IPS-18a (cell line): ENCODE data around the gene CAMK2A.

ENCODE experiments used
- H3K27ac ChIP-seq: one replicate; pipeline ENCODE4 v1.5.1; 2013; ENCODE audit warnings: low read length
- H3K27me3 ChIP-seq: one replicate; pipeline ENCODE4 v1.6.1; 2013; ENCODE audit warnings: mild to moderate bottlenecking, low read length; ENCODE audit not compliant: control insufficient read depth, insufficient read depth
- H3K36me3 ChIP-seq: one replicate; pipeline ENCODE4 v1.6.1; 2013; ENCODE audit warnings: low read depth, low read length; ENCODE audit not compliant: control insufficient read depth
- H3K4me1 ChIP-seq: one replicate; pipeline ENCODE4 v1.6.1; 2013; ENCODE audit warnings: low read depth, low read length; ENCODE audit not compliant: control insufficient read depth
- H3K4me3 ChIP-seq: one replicate; pipeline ENCODE4 v1.5.1; 2013; ENCODE audit warnings: low read length
- H3K9ac ChIP-seq: one replicate; pipeline ENCODE4 v1.6.1; 2013; ENCODE audit warnings: mild to moderate bottlenecking, low read length, moderate library complexity
- H3K9me3 ChIP-seq: one replicate; pipeline ENCODE4 v1.6.1; 2013; ENCODE audit warnings: low read depth, low read length; ENCODE audit not compliant: control insufficient read depth

The CAMK2A gene

GRCh38 chr5:150210644-150211043, 78.9 kb downstream of the CAMK2A start:
- Histone ChIP-seq H3K9ac (no peak overlapping the region), H3K27ac (no peak overlapping the region), H3K36me3 (no peaks in the 10 kb centered on the region), H3K27me3 (peaks cover 3% of the 10 kb centered on the region), H3K4me1 (peaks cover 25% of the 10 kb centered on the region), H3K4me3 (no peak overlapping the region), H3K9me3 (no peaks in the 10 kb centered on the region)

- Histone ChIP-seq H3K4me1 (peaks cover 25% of the 10 kb centered on the region), H3K9me3 (no peaks in the 10 kb centered on the region), H3K36me3 (no peaks in the 10 kb centered on the region), H3K27me3 (peaks cover 3% of the 10 kb centered on the region), H3K9ac (no peak overlapping the region), H3K27ac (no peak overlapping the region), H3K4me3 (no peak overlapping the region)
Observed at GRCh38 chr5:150209099-150209635, 80.4 kb downstream of the CAMK2A start.

- H3K27me3 ChIP-seq = peaks cover 3% of the 10 kb centered on the region
- peaks cover 25% of the 10 kb centered on the region for H3K4me1 ChIP-seq
- H3K36me3 ChIP-seq = no peaks in the 10 kb centered on the region
- no peaks in the 10 kb centered on the region for H3K9me3 ChIP-seq
- H3K27ac ChIP-seq = no peak overlapping the region
- no peak overlapping the region for H3K9ac ChIP-seq
- H3K4me3 ChIP-seq = no peak overlapping the region
Observed at GRCh38 chr5:150208187-150209098, 81.1 kb downstream of the CAMK2A start.

GRCh38 chr5:150206779-150207115, 82.8 kb downstream of the CAMK2A start:
- Histone ChIP-seq H3K4me3 (no peak overlapping the region), H3K27me3 (no peaks in the 10 kb centered on the region), H3K9ac (no peak overlapping the region), H3K4me1 (peaks cover 19% of the 10 kb centered on the region), H3K36me3 (no peaks in the 10 kb centered on the region), H3K9me3 (no peaks in the 10 kb centered on the region), H3K27ac (no peak overlapping the region)

GRCh38 chr5:150206098-150206778, 83.3 kb downstream of the CAMK2A start:
- H3K4me1 ChIP-seq = peaks cover 16% of the 10 kb centered on the region
- no peaks in the 10 kb centered on the region for H3K27me3 ChIP-seq
- no peaks in the 10 kb centered on the region for H3K36me3 ChIP-seq
- no peaks in the 10 kb centered on the region for H3K9me3 ChIP-seq
- H3K9ac ChIP-seq = no peak overlapping the region
- H3K27ac ChIP-seq = no peak overlapping the region
- H3K4me3 ChIP-seq = no peak overlapping the region

GRCh38 chr5:150204590-150204960, 85.0 kb downstream of the CAMK2A start:
- Histone ChIP-seq H3K27ac (no peak overlapping the region), H3K4me3 (no peak overlapping the region), H3K4me1 (peaks cover 7% of the 10 kb centered on the region), H3K36me3 (no peaks in the 10 kb centered on the region), H3K9ac (no peak overlapping the region), H3K27me3 (no peaks in the 10 kb centered on the region), H3K9me3 (no peaks in the 10 kb centered on the region)

GRCh38 chr5:150203832-150204589, 85.6 kb downstream of the CAMK2A start:
- H3K9ac ChIP-seq = no peak overlapping the region
- H3K27me3 ChIP-seq = no peaks in the 10 kb centered on the region
- H3K9me3 ChIP-seq = no peaks in the 10 kb centered on the region
- no peaks in the 10 kb centered on the region for H3K36me3 ChIP-seq
- peaks cover 5% of the 10 kb centered on the region for H3K4me1 ChIP-seq
- no peak overlapping the region for H3K27ac ChIP-seq
- no peak overlapping the region for H3K4me3 ChIP-seq

GRCh38 chr5:150202501-150202900, 87.1 kb downstream of the CAMK2A start:
- Histone ChIP-seq H3K27ac (no peak overlapping the region), H3K36me3 (no peaks in the 10 kb centered on the region), H3K4me1 (no peaks in the 10 kb centered on the region), H3K9me3 (no peaks in the 10 kb centered on the region), H3K4me3 (no peak overlapping the region), H3K27me3 (no peaks in the 10 kb centered on the region), H3K9ac (no peak overlapping the region)

- no peaks in the 10 kb centered on the region for H3K36me3 ChIP-seq
- H3K27me3 ChIP-seq = peaks cover 2% of the 10 kb centered on the region
- no peak overlapping the region for H3K27ac ChIP-seq
- H3K4me3 ChIP-seq = no peak overlapping the region
- H3K9ac ChIP-seq = no peak overlapping the region
- no peaks in the 10 kb centered on the region for H3K9me3 ChIP-seq
- no peaks in the 10 kb centered on the region for H3K4me1 ChIP-seq
Observed at GRCh38 chr5:150197476-150197875, 92.1 kb downstream of the CAMK2A start.

- Histone ChIP-seq H3K9ac (no peak overlapping the region), H3K4me3 (no peak overlapping the region), H3K36me3 (no peaks in the 10 kb centered on the region), H3K27ac (no peak overlapping the region), H3K4me1 (no peaks in the 10 kb centered on the region), H3K9me3 (no peaks in the 10 kb centered on the region), H3K27me3 (peaks cover 6% of the 10 kb centered on the region)
Observed at GRCh38 chr5:150196986-150197385, 92.6 kb downstream of the CAMK2A start.

GRCh38 chr5:150196514-150196913, 93.1 kb downstream of the CAMK2A start:
- no peaks in the 10 kb centered on the region for H3K4me1 ChIP-seq
- H3K9me3 ChIP-seq = no peaks in the 10 kb centered on the region
- H3K4me3 ChIP-seq = no peak overlapping the region
- H3K36me3 ChIP-seq = no peaks in the 10 kb centered on the region
- no peak overlapping the region for H3K27ac ChIP-seq
- H3K9ac ChIP-seq = no peak overlapping the region
- H3K27me3 ChIP-seq = peaks cover 11% of the 10 kb centered on the region
